Measurements from ENCODE around the gene CTDSPL2. TPM values are rescaled to one million over a fixed set of nuclear protein-coding genes. Genes with fewer than 3 reads are reported as not detected.

The CTDSPL2 gene
- total and polyA plus RNA-seq, 2 of the 8 experiments (the other 6 are each of a cell fraction or from before 2014, with no cell fraction given): 25.2 to 64.7 TPM

GRCh38 chr15:44527241-44527640 is 99.8 kb downstream of the CTDSPL2 start:
- H3K18ac ChIP-seq (ENCODE audit: extremely low read depth, low read length): no peak overlapping the region
- H2BK5ac ChIP-seq (ENCODE audit: low read depth, low read length): no peak overlapping the region
- no peak overlapping the region for H4K5ac ChIP-seq (ENCODE audit: insufficient read length, low read depth, low read length)
- no peak overlapping the region for H4K8ac ChIP-seq (ENCODE audit: extremely low read depth, insufficient read depth, low read length)
- H4K20me1 ChIP-seq (replicated peaks in 1 of 2; ENCODE audit: control insufficient read depth in 1 of 2, insufficient read depth in 2 of 2, low read length in 2 of 2): no peaks in the 10 kb centered on the region
- 87% methylated on average over 2 of the region's 2 CpGs; no CpG with 5 or more reads in 1 of the 2 experiments for WGBS, 2 experiments (ENCODE audit: extremely low coverage in 1 of 2, insufficient coverage in 1 of 2, insufficient read length in 1 of 2, insufficient replicate concordance in 2 of 2, low coverage in 1 of 2, low lambda C conversion rate in 2 of 2, missing lambda C conversion rate in 1 of 2)
- H3K36me3 ChIP-seq (ENCODE audit: control insufficient read depth in 2 of 4, insufficient read depth in 4 of 4, low read length in 3 of 4): peaks cover 0 to 31% (median 12%) of the 10 kb centered on the region in 4 experiments; a peak in 7 of 8 replicates
- no peaks in the 10 kb centered on the region for H3K27me3 ChIP-seq (replicated peaks in 1 of 4; ENCODE audit: control insufficient read depth in 3 of 4, extremely low read depth in 1 of 4, insufficient read depth in 3 of 4, low read length in 3 of 4)
- H3K9me3 ChIP-seq (ENCODE audit: insufficient read depth in 2 of 2, low read depth in 1 of 2, low read length in 1 of 2): no peaks in the 10 kb centered on the region
- no peak overlapping the region for H3K27ac ChIP-seq (ENCODE audit: low read depth, low read length)
- no peak overlapping the region for H4K91ac ChIP-seq (replicated peaks; ENCODE audit: insufficient read length, low read length)
- no peak overlapping the region for H2AK5ac ChIP-seq (ENCODE audit: low read depth, low read length)
- H3K79me2 ChIP-seq (ENCODE audit: control insufficient read depth in 1 of 2, insufficient read depth in 2 of 2, low read length in 2 of 2): no peaks in the 10 kb centered on the region
- H3K4me3 ChIP-seq (ENCODE audit: extremely low read depth in 1 of 4, insufficient read depth in 2 of 4, low read depth in 3 of 4, low read length in 4 of 4): no peak overlapping the region
- H2BK20ac ChIP-seq (ENCODE audit: low read length): no peak overlapping the region
- POLR2A ChIA-PET (ENCODE audit: partially characterized antibody): interaction anchor here (0.8 kb wide), 1 partner anchor 10 kb away, joined by 3 read pairs; the partner anchor contains the start of gene EIF3J
- H3K4me2 ChIP-seq (ENCODE audit: insufficient read depth in 1 of 2, low read depth in 2 of 2, low read length in 2 of 2): no peak overlapping the region
- H2BK120ac ChIP-seq (replicated peaks; ENCODE audit: low read depth, low read length): no peak overlapping the region
- H3K23ac ChIP-seq (ENCODE audit: insufficient read length): no peak overlapping the region
- no peaks in the 10 kb centered on the region for H3K79me1 ChIP-seq (ENCODE audit: low read depth, low read length)
- no peak overlapping the region for H2BK12ac ChIP-seq (ENCODE audit: low read depth, low read length)
- no peaks in the 10 kb centered on the region for H3K4me1 ChIP-seq (replicated peaks in 1 of 4; ENCODE audit: control insufficient read depth in 3 of 4, insufficient read depth in 4 of 4, low read length in 3 of 4)
- DNase-seq (ENCODE audit: low read depth in 1 of 2, low spot score in 2 of 2): no peak
- H3K23me2 ChIP-seq (ENCODE audit: low read depth, low read length): no peaks in the 10 kb centered on the region
- H3K9ac ChIP-seq (replicated peaks in 1 of 4; ENCODE audit: extremely low read depth in 1 of 4, low read depth in 3 of 4, low read length in 3 of 4): no peak overlapping the region
- no peak overlapping the region for H2AFZ ChIP-seq (ENCODE audit: low read length)
- FAIRE-seq: no peak
- H3K56ac ChIP-seq (replicated peaks; ENCODE audit: insufficient read length, low read depth, low read length): no peak overlapping the region
- CTCF ChIA-PET (ENCODE audit: partially characterized antibody): interaction anchor here (0.6 to 2.4 kb wide), 2 partner anchors 19 to 117 kb away, joined by 4 to 6 read pairs; no protein-coding TSS in a partner anchor
- no peak overlapping the region for H3K4ac ChIP-seq (replicated peaks; ENCODE audit: insufficient read length, low read depth, low read length)
- H3K14ac ChIP-seq (ENCODE audit: insufficient read length): no peak overlapping the region
- H2BK15ac ChIP-seq (ENCODE audit: low read length): no peak overlapping the region
- TF ChIP-seq HDAC2 (IDR thresholded peaks at IDR 0.05; ENCODE audit: borderline replicate concordance in 1 of 2, low read depth in 2 of 2, low read length in 2 of 2) (no peak), BCL11A (IDR thresholded peaks at IDR 0.05; ENCODE audit: low read depth in 2 of 2, low read length in 2 of 2) (no peak), ATF2 (IDR thresholded peaks at IDR 0.05; ENCODE audit: low read length) (no peak), SUZ12 (IDR thresholded peaks at IDR 0.05; ENCODE audit: low read length) (no peak), KDM5A (IDR thresholded peaks at IDR 0.05; ENCODE audit: low read length) (no peak), TEAD4 (IDR thresholded peaks at IDR 0.05; ENCODE audit: low read depth, low read length) (no peak), SIN3A (conservative IDR thresholded peaks at IDR 0.05 in 1 of 2, IDR thresholded peaks at IDR 0.05 in 1 of 2; ENCODE audit: low read depth in 1 of 2, low read length in 2 of 2) (no peak), TCF12 (IDR thresholded peaks at IDR 0.05; ENCODE audit: low read depth, low read length) (no peak), PHF8 (conservative IDR thresholded peaks at IDR 0.05; ENCODE audit: low read depth, low read length) (no peak), RAD21 (IDR thresholded peaks at IDR 0.05 in 1 of 2, conservative IDR thresholded peaks at IDR 0.05 in 1 of 2; ENCODE audit: low read depth in 2 of 2, low read length in 2 of 2) (no peak), ATF3 (IDR thresholded peaks at IDR 0.05; ENCODE audit: insufficient read depth, low read depth, low read length) (no peak)
